ENCODE results near the gene RXRA.

RXRA gene

DNA sequence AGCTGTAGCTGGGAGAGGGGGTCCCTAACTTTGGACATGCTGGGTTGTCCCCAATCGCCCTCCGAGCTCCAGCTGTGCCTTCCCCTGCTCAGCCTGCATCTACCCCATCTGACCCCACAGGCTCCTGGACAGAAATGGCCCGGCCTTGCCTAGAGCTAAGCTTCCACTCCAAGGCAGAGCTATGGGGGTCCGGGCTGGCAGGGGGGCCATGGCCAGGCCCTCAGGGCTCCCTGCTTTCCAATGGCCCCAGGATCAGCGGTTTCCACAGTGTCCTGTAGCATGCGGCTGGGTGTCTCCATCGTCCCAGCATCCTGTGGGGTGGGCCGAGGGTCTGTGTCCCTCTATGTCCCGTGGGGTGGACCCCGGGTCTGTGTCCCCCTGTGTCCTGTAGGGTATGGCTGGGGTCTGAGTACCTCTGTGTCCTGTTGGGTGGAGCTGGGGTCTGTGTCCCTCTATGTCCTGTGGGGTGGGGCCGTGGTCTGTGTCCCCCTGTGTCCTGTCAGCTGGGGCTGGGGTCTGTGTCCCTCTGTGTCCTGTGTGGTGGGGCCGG is 130.6 kb downstream of the RXRA start:
- no peak for DNase-seq

DNA sequence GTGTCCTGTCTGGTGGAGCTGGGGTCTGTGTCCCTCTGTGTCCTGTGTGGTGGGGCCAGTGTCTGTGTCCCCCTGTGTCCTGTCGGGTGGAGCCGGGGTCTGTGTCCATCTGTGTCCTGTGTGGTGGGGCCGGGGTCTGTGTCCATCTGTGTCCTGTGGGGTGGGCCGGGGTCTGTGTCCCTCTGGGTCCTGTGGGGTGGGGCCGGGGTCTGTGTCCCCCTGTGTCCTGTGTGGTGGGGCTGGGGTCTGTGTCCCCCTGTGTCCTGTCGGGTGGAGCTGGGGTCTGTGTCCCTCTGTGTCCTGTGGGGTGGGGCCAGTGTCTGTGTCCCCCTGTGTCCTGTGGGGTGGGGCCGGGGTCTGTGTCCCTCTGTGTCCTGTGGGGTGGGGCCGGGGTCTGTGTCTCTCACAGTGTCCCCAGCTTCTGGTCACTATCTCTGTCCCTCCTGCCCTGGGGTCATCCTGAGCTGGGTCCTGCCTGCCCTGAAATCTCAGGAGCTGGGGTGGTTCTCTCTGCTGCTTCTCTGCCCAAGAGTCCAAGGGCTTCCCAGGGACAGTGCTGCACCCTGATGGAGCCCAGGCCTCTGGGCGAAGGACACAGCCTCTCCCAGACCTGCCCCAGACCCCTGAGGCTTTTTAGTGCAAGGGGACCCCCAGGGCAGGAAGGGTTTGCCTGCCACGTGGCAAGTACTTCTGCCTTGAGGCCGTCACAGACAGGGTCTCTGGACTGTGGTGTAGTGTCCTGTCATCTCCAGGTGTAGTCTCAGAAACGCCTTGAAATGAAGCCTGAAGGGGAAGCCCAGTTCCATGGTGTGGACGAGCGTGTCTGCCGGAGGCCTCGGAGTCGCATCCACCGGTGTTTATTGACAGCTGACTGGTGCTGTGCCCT is 131.3 kb downstream of the RXRA start:
- DNase-seq = no peak

DNA sequence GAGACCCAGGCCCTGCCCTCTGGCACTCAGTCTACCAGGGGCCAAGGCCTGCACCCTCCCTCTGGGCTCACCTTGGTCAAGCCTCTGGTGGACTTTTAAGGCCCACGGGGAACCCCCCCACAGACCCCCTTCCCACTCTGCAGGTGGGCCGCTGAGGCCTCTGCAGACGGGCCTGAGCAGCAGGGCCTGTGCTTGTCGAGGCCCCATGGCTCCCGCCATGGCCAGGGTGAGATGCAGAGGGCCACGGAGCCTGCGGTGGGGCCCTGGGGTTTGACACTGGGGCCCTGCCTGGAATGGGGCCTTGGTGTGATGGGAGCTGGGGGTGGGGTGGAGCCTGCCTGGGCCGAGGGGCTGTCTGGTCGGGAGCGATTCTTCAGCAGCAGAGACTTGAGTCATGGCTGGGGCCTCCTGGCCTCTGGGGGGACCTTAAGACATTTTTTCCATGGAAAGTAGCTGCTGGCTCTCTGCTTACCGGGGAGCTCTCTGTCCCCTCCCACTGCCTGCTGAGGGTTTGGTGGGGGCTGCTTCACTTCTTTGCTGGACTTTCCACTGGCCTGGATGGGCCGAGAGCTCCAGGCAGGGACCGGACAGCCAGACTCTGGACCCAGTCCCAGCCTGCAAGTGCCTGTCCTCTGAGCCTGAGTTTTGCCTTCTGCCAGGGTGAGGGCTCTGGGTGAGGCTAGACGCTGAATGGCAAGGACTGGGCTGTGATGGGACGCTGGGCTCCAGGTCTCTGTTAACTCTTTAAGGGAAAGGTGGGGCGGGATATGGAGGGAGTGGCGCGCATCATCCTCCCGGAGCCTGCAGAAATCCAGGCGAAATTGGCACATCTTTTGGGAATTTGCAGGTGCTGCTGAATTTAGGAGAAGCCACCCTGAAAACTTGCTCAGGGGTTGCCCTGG is 132.2 kb downstream of the RXRA start:
- DNase-seq = no peak

DNA sequence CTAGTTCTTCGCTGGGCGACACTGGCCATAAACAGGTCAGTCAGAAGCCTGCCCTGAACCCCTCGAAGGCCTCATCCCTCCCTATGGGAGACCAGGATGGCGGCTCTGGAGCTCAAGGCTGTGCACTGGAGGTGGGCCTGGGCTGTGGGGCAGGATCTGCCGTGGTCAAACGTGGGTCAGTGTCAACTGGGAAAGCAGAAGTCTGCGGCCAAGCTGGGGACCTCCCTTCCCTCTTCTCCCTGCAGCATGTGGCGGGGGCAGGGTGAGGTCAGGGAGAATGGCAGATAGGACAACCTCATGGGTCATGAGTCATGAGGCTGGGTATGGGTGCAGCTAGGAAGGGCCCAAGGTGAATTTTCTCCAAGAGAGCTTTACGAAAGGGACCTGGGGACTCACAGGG is 132.9 kb downstream of the RXRA start:
- DNase-seq = no peak

DNA sequence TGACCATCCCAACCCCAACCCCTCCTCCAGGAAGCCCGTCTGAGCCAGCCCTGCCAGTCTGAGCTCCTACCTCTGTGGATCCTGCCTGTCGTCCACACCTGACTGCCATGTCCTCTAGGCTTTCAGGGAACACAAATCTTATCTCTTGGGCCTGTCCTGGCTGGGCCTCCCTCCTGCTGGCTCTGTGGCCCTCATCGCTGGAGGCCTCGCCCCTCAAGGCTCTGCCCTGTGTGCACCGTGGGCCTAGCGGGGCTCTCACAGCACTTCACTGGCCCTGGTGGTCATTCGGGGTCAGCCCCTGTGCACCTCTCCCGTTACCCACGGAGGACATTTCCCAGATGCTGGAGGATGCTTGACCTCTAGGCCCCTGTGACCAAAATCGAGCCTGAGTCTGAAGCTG is 133.3 kb downstream of the RXRA start:
- no peak for DNase-seq

DNA sequence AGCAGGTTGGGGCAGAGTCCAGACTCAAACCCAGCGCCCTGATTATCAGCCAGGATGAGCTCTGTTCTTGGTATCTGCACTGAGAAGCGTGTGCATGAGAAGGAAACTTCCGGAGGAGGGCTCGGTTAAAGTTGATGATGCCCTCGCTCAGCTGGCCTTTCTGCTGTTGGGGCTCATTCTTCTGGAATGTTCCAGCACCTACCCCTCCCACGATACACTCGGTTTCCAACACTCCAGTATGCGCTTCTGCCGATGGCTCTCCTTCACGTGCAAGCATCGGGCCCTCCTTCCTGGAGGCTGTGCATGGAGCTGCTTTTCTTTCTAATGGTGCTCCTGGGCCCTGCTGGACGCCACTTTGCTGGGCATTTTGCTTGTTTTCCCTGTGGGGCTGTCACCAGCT is 134.0 kb downstream of the RXRA start:
- DNase-seq = no peak

DNA sequence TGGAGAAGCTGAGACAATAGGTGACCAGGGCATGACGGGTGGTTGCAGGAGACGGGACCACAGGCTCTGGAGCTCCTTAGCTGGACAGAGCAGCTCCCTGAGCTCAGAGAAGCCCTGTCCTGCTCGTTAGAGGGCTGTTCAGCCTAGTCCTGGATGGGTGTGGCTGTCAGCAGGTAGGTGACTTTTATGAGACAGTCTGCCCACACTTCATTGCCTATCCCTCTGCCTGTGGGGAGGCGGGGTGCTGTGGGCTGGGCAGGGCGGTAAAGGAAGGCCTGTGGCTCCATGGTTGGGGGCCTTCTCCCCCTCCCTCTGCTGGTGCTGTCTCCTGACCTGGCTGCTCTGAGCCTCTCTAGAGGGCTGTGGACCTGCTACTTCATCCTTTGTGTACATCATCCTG is 134.6 kb downstream of the RXRA start:
- DNase-seq = no peak

DNA sequence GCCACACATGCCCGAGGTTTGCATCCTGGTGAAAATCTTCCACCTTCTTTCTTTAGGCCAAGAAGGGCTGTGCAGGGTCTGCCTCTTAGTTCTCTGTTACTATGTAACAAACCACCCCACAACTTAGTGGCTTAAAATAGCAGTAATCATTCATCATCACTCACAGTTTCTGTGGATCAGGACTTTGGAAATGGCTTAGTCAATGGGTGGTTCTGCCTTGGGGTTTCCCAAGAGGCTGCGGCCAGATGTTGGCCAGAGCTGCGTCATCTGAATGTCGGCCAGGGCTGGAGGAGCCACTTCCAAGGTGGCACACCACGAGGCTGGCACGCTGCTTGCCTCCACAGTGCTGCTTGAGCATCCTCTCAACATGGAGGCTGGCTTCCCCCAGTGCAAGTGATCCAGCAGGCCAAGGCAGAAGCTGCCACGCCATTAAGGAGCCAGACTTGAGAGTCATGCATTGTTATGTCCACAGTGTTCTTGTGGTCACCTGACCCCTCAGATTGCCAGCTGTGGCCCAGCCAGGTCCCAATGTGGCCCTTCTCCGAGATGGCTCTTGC is 135.2 kb downstream of the RXRA start:
- DNase-seq = no peak

DNA sequence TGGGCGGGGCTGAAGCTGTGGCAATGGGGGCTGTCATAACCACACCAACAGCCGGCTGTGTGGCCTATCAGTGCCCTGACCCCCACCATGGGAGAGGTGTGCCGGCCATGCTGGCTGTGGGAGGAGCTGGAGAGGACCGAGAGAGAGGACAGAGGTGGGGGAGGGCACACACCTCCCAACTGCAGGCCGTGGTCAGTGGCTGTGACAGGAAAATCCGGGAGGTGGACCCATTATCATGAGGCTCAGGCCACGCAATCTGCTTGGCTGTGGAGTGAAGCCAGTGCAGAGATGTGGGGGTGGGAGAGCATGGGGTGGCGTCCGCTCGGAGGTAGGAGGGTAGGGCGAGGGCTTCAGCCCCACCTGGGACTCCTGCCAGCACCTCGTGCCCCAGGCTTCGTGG is 136.1 kb downstream of the RXRA start:
- DNase-seq = no peak

DNA sequence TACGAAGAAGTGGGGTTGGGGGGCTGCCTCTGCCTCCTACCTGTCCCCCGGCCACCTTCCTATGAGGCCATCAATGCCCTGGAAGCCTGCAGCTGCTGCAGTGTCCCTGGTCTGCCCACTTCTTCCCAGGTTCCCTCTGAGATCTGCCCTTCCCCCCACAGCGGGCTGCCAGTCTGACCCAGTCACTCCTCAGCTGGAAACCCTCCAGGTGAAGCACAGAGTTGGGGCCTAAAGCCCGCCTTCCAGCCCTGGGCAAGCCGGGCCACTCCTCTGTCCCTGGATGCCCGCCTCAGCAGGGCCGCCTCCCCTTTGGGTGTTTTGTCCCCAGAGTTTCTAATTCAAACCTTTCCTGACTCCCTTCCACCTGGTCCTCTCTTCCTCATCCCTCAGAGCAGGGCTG is 137.0 kb downstream of the RXRA start:
- no peak for DNase-seq

DNA sequence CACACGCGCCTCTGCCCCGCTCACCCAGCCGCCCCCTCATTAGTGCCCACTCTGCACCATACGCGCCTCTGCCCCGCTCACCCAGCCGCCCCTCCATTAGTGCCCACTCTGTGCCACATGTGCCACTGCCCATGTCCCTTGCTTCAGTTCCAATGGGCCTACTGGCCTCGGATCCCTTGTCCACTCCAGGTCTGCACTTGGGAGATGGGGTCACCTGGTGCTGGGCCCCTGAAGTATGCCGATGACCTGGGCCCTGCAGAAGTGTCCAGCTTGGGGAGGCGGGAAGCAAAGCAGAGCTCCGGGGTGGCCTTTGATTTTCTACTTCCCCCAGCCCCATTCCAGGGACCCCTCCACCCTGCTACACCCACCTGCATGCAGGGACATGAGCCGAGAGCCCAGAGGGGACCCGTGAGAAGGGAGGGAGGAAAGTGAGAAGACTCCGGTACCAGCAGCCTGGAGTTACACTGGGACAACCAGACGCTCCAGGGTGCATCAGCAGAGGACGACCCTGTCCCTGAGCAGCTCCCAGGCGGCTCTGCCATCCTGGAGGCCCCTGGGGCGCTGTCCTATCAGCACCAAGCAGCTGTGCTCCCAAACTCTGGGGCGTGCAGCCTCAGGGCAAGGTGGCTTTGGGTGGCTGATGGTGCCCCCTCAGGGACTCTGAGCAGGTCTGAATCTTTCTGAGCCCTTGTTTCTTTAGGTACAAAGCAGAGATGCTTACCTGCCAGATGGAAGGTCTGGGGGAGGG is 140.8 kb downstream of the RXRA start:
- DNase-seq = no peak

DNA sequence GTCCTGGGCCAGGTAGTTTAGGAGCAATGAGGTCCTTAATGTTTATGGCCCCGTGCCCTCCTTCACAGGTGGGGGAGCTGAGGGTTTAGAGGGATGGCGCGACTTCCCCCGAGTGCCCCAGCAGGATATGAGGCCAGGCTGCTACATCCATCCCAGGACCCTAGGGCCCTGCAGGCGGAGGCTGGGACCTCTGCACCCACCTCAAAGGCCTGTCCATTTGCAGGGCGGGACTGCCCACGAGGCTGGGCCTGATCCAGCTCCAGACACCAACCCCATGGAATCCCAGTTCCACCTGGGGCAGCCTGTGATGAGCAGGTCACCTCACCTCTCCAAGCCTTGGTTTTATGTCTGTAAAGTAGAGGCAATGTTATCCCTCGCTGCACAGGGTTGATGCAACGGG is 142.1 kb downstream of the RXRA start:
- DNase-seq = no peak

DNA sequence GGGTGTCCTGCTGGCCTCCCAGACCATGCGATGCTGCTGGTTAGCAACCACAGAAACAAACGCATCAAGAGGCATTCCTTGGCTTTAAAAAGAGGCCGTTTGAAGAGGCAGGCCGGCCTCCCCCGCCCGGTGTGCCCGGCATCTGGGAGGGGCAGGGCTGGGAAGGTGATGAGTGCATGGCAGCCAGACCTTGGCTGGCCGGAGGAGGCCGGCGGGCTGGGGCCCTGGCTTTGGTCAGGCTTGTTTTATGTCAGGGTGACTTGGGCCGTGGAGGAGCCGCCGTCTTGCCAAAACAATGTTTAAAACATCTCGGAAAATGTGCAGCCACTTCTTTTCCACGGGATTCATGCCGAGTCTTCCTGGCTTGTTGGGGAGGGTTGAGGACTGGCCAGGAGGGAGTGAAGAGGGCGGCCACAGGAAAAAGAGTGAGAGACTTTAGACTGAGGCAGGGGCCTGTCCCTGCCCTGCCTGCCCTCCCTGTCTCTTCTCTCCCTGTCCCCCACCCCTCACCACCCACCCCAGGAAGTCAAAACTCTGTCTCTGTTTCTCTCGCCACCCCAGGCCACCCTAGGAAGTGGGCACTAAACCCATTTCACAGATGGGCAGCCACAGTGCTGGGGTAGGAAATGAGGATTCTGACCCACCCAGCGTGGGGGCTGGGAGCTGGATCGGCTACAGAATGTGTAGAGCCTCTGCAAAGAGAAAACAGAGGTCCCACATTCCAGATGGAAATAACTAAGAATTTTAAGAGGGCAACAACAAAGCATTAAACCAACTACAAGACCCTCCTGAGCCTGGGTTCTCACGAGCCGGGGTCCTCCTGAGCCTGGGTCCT is 143.0 kb downstream of the RXRA start:
- DNase-seq = no peak

DNA sequence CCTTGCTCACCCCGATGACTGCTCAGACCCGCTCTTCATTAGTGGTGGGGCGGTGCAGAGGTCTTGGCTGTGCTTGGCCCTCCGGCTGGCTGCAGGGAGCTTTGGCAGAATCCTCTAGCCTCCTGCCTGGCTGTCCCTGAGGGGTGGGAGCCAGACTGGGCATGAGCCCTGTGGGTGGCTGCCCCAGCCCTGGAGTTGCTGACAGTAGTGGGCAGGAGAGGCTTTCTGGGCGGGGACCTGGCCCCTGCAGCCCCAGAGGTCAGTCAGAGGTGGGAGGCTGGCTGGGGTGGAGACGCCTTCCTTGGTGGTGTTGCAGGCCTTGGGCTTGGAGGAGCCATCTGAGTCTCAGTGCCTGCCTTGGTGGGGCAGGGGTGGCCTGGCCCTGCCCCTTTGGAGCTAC is 146.0 kb downstream of the RXRA start:
- DNase-seq = no peak

DNA sequence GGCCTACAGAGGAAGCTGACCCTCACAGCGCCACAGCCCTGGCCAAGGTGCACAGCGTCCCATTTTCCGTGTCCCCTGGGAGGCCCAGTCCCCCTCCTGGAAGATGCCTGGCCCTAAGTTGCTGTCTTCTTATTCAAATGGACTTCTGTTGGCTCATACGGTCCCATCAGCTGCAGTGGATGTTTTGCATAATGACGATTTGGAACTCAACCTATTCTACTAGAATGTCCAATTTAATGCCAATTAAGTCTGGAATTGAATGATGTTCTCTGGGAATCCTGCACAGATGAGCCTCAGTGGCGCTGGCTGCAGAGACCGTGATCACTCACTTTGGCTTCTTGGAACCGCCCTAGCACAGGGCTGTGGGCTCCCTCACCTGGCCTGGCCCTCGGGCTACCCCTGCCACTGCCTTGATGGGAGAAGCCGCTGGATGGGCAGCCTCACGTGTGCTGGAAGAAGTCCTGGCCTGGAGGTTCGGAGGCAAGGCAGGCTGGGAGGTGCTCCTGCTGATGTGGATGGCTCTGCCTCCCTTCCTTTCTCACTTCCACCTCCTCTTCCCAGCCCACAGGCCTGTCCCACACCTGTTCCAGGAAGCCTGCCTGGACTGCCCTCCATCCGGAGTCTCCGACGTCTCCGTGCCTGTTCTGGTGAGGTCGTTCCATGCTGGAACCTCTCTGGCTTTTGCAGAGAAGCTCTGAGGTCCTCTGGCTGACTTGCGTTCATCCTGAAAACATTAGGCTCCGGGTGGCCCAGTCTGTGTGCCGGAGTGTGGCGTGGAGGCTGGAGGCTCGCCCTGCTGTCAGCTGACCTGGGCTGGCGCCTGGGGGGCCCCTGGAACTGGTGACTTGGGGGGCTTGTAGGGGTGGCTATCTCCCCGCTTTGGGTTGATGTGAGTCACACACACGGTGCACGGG is 147.1 kb downstream of the RXRA start:
- DNase-seq = no peak

DNA sequence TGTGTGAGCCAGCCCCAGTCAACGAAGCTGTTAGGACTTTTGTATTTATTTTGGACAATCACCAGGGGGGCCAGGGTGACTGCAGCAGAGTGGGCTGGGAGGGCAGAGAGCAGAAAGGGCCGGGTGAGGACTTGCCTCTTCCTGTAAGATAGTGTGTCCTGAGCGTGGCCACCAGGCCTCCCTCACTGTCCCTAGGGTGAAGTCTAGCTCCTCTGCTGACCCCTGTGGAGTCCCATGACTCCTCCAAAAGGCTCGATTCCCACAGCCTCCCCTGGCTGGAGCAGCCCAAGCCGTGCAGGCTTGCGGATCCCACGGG is 147.8 kb downstream of the RXRA start:
- DNase-seq = no peak

DNA sequence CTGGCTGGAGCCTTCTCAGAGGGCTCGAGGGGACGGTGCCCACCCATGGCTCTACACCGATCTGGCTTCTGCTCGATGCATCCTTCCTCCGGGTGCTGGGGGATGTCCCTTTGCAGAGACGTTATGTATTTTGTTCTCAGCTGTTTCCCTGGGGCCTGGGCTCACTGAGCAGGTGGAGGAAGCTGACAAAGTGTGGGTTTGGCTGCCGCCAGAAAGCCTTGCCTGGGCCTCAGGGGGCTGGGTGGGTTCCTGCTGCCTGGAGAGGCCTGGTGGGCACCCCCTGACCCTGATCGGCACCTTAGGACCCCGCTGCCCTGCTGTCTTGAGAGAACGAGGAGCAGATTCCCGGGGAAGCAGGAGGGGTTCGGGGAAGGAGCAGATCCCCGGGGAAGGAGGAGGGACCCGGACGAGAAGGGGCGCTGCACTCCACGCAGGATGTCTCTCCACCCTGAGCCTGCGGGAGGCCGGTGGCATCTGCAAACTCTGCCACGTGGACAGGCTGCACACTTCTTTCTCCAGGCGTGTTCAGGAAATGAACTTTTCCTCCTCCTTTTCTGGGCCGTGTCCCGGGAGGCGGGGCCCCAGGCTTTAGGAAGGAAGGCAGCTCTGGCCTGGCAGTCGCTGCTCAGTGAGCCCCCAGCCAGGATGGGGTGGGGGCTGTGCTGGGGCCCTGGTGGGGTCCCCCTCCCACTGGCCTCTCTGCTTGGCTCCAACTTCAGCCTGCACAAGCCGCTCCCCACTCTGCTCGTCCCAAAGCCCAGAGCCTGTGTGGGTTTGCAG is 148.9 kb downstream of the RXRA start:
- peak; percentile 61 for DNase-seq

DNA sequence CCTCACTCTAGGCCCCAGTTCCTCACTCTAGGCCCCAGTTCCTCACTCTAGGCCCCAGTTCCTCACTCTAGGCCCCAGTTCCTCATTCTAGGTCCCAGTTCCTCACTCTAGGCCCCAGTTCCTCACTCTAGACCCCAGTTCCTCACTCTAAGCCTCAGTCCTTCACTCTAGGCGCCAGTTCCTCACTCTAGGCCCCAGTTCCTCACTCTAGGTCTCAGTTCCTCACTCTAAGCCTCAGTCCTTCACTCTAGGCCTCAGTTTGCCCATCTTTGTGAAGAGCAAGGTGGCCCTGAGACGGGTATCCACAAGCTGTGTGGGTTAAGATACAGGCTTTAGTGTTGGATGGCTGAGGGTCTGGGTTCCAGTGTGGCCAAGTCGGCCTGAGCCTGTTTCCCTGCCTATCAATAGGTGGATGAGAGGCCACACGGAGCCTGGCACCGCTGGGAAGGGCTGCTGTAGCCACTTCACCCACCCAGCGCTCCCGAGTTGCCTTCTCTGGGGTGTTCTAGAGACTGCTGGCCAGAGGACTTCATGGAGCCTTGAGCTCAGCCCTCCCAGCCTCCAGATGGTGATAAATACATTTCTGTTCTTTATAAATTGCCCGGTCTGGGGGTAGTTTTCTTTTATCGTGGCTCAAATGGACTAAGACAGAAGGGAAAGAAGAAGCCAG is 150.2 kb downstream of the RXRA start:
- DNase-seq = no peak

DNA sequence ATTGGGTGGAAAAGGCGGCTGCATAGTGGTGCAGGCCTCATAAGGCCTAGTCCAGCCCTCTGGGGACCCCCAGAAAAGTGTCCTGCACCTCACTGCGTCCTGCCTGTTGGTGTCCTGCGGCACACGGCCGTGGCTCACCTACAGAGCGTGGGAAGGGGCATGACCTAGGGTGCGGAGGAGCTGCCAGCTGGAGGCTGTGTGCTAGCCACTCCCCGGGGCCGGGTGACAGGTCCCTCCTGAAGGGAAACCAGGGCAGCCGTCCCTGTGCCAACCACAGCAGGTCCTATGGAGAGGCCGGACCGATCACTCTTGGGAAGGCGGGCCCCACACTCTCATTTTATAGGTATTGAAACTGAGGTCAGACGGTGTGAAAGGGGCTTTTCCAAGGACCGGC is 150.7 kb downstream of the RXRA start:
- DNase-seq = no peak
